ENCODE results near the gene SH3RF3.

The SH3RF3 gene

DNA sequence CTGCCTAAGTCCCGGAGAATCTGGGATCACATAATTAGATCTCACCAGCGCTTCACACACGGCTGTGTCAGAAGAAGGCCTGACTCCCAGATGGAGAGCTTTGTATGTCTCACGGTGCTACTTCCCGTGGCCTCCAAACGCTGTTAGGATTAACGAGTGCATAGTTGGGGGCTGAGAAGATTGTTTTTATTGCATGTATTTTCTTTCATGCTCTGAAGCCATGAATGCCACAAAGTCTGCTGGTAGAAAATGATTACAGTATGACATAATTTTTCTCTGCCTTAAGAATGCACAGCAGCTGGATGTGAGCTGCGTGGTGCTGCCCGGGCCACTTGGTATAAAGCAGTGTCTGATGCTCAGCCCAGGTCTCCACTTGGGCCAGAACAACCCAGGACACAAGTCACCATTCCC is 318.3 kb downstream of the SH3RF3 start:
- no peak for DNase-seq

DNA sequence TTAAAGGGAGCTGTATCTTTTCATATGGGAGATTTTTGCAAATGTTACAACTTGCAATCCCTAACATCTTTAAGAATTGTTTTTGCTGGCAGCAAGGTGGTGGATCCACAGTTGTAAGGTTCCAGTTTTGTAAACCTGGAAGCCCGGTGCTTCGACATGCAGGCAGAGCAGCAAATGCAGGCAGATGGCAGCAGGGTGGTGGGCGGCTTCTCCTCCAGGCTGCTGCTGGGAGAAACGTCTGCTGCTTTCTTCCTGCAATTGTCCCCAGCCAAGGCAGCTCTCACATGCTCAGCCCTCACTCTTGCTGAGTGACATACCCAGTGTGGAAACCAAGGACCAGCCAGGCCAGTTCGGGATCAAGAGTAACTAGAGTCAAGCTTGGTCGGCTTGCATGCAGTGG is 318.8 kb downstream of the SH3RF3 start:
- no peak for DNase-seq

DNA sequence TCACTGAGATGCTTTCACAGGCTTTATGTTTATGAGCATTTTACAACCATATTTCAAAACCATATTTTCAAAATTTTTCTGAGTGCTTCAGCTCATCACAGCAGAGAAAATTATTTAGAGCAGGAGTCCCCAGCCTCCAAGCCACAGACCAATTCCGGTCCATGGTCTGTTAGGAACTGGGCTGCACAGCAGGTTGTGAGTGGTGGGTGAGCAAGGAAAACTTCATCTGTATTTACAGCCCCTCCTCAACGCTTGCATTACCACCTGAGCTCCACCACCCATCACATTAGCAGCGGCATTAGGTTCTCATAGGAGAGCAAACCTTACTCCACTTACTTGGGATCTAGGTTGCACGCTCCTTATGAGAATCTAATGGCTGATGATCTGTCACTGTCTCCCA is 319.2 kb downstream of the SH3RF3 start:
- no peak for DNase-seq

DNA sequence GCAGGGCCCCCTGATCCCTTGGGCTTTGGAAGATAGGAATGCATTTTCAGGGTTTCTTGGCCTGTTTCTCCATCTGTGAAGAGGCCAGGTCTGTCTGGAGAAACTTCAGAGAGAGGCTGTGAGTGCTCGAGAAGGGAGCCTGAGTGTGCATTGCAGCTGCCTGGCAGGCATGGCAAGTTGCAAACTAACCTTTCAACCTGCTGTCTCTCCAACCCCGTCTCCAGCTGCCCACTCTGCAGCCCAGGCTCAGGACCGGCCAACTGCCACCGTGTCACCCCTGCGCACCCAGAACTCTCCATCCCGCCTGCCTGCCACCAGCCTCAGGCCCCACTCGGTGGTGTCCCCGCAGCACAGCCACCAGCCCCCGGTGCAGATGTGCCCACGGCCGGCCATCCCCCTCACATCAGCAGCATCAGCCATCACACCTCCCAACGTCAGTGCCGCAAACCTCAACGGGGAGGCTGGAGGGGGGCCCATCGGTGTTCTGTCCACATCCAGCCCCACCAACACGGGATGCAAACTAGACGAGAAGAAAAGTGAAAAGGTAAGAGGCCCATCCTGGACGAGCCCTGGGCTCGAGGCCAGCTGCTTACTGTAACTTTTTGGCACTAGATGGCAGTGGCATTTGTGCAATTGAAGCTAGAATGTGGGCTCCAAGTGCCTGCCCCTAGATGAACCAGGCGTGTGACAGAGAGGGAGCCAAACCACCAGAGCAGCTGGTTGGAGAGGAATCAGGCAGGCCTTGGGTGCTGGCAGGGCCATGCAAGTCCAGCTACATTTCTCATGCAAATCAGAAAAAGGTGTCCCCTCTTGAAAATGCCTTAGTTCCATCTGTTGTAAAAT is 320.2 kb downstream of the SH3RF3 start:
- DNase-seq = no peak

DNA sequence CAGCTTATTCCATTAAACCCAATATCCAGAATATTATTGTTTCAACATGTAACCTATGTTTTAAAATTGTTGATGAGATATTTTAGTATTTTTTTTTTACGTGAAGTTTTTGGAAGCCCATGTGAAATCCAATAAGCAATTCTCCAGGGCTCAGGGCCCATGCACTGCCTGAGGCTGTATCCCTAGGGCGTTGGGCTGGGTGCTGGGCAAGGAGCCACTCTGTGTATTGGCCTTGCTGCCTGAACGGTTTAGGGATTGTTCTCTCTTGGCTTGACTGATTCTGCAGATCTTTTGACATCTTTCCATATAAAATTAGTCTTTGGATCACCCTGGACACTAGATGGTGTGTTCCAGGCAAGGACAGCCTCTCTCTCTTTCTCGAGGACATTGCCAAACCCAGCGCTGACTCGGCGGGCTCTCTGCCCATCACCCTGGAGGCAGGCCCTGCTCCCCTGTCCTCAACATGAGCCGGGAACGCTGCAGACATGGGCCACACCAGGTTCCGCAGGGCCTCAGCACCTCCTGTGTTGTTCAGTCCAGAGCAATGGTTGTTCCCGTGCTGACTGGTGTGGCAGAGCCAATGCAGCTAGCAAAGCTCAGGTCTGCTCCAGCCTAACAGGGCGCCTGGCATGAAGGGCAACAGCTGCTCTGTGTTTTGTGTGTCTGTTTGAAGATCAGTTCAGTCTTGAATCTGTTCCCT is 321.7 kb downstream of the SH3RF3 start:
- DNase-seq = no peak

DNA sequence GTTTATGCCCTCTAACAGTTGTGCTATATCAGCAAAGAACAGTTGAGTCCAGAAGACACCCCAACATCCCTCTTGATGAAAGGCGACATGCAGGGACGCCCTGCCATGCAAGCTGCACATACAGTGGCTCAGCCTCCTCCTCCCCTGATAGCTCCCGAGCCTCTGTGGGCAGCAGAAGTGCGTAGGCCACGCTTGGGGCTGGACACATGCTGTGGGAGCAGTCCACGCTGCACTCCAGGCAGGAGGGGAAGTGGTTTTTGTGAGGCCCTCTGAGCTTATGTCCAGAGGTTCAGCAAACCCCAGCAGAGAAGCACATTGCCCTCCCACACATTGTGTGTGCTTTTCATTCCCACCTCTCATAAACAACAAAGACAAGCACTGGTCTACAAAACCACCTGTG is 322.7 kb downstream of the SH3RF3 start:
- no peak for DNase-seq

DNA sequence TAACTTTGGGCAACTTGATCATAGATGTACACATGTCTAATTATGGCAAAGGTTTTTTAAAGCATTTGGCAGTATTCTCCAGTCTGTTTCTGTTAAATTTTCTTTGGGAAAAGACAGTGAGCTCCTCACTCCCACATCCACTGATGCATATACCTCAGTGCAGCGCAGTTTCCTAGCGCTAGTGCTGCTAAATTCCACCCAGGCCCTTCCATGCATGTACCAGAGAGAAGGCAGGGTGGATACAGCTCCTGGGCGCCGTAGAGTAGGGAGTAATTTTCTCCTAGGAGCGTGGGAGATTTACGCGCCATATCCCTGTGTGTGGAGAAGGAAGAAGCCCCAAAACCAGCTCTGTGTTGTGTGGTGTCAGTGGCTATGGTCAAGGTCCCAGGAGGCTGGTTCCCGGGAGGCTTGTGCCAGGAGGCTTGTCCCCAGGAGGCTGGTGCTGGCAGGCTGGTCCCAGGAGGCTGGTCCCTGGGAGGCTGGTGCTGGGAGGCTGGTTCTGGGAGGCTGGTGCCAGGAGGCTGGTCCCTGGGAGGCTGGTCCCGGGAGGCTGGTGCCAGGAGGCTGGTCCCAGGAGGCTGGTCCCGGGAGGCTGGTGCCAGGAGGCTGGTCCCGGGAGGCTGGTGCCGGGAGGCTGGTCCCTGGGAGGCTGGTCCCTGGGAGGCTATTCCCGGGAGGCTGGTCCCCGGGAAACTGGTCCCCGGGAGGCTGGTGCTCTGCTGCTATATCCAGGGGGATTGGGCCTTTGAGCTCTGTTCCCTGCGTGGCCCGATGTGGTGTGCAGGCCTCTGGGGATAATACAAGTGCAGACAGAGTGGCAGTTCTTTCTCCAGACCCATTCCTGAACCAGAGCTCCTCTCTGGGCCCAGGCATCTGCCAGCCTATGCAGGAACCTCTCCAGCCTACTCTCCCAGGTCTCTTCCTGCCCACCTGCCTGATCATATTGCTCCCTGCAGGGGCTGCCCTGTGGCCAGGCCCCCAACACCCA is 323.6 kb downstream of the SH3RF3 start:
- no peak for DNase-seq

DNA sequence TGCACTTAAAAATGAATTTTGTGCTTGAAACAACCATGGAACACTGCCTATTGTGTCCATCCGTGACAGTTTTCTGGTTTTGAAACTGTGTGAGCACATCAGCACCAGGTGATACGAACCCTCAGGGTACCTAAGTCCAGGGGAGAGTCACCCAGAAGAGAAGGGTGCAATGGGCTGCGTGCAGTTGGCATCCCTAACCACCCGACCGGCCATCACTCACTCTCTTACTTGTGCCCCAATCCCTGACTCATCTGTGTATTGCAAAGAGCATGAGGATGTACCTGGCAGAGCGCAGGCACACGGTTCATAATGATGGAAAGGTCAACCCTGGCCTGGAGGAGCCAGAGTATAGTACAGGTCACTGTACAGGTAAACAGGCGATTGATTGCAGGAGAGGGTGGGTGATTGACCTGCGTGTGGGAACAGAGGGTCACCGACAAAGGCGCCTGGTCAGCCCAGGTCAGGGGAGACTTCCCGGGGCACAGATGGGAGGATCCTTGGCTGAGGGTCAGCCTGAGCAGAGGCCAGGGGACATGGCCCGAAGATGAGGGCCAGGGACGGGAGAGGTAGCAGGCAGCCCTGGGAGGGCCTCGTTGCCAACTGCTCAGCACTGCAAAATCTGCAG is 324.5 kb downstream of the SH3RF3 start:
- DNase-seq = no peak

DNA sequence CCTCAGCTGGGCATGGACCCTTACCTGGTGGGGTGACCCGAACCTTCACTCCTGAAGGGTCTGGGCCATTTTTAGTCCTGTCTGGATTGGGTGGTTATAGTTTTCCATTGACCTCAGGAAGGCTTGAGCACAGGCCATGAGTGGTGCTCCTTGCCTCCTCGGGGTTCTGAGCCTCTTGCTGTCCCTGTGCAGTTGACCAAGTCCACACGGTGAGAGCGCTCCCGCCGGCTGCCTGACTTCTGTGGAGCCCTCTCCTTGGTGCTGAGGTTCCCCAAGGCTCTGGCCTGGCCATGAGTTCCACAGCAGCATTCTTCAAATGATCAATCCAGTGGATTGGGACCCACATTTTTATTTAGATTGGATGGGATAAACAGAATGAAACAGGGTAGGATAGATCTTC is 325.3 kb downstream of the SH3RF3 start:
- no peak for DNase-seq

DNA sequence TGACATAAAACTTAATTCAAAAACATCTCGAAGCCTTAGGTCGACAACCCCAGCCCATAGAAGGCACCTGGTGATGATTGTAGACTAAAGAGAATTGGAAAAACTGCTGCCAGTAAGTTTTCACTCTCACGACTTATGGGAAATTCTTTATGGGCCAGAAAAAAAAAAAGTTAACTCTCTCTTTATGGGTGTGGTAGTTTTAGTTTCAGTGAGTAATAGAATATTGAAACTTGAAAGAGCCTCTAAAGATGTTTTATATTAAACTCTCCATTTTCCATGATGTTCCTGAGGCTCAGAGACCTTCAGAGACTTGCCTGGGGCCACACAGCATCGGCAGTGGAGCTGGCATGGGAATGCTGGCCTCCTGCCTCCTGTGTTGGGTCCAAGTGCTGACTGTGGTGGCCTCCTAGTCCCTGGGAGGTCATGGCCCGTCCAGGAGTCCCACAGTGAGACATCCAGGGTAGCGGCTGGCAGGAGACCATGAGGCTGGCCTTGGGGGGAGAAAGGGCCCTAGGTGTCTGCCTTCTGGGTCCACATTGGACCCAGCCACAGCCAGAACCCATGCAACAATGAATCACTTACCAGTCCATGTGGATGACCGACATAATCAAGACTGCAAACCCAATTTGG is 325.9 kb downstream of the SH3RF3 start:
- DNase-seq = no peak

DNA sequence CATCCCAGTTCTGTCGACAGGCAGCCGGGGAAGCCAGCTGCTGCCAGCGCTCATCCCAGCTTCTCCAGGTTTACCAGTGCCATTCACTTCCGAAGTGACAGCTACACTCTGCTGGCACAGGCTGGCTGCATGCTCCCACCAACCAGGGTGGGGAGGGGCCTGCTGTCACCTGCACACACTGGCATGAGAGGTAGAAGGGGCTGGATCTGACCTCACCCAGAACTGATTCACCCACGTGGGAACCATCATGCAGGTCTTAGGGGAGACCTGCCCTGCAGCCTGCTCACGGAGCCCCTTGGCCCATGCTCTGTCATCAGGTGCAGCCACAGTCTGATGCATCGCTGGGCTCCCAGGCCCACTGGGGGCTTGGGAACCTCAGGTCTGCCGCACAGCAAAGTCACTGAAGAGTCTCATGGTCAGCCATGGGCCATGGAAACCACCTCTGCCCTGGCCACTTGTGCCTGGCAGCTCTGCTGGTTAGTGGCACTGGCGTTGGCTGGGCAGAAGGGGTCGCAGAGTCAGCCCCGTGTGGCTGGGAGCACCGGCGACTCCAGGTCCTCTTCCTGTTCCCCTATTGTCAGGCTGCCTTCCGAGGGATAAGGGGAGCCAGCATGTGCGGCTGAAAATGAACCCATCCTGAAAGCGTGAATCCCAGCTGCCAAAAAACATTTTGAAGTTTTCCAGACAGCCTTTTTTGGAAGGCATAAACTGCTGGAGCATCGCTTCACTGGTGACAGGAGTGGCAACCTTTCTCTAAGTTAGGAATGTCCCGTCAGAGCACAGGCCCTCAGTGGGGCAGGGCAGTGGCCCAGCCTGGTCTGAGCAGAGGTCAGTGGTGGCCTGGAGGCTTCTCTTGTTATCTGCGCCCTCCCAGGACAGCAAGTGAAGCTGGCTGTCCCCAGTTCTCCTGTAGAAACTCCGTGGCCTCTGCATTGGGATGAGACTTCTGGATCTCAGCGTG is 327.0 kb downstream of the SH3RF3 start:
- DNase-seq = no peak

DNA sequence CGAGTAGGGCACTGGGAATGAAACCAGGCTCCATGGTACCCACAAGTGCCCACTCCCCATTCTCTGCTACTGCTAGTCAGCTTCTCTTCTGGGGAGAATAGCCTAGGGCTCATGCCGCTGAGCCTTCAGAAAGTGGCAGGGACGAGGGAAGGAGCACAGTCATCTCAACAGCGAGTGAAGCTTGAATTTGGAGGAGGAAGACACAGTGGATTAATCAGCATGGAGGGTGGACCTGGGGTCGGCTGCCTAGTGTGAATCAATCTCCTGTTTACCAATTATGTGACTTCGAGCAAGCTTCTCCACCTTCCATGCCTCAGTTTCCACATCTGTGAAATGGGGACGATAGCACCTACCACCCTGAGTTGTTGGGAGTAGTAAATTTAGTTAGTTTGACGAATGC is 327.8 kb downstream of the SH3RF3 start:
- no peak for DNase-seq

DNA sequence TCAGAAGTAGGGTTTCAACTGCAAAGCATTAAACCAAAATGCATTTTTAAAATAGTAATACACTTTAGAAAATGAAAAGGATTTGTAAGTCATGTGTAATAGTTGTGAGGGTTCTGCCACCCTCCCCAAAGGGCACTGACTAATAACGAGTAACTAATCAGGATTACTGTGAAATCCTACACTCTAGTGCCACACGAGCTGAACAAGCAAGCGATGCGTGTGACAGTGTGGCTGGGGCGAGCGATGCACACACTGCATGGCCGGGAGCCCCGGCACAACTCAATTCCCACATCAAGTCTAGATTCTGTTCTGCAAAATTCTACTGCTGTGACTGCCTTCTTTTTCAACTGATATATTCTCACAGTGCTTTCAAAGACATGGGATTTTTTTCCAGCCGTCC is 328.4 kb downstream of the SH3RF3 start:
- no peak for DNase-seq

DNA sequence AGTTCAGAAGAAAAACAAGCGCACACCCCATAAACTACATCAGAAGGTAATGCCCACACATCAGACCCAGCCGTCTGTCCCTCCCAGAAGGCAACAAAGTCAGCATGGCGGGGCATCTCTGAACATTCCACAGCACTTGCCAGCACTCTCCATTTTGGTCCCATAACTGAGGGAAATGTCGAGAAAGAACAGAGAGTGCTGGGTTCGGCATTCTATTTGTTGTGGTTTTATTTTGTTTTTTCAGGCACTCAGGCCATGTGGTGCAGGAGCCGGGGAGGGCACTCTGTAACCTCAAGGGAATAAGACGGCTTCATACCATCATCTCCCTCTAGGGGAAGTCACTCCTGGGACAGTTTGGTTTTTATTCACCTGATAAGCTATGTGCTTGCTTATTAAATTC is 328.8 kb downstream of the SH3RF3 start:
- no peak for DNase-seq

DNA sequence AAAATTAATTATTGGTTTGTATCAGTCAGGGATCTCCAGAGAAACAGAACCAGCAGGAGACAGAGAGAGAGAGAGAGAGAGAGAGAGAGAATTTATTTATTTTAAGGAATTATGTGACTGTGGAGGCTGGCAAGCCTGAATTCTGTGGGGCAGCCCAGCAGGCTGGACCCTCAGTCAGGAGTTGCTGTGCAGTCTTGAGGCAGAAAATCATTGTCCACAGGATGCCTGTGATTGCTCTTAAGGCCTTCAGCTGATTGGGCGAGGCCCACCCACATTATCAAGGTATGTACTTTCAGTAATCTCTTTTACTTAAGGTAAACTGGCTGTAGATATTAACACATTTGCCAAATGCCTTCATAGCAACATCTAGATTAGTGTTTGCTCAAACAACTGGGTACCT is 329.5 kb downstream of the SH3RF3 start:
- no peak for DNase-seq

DNA sequence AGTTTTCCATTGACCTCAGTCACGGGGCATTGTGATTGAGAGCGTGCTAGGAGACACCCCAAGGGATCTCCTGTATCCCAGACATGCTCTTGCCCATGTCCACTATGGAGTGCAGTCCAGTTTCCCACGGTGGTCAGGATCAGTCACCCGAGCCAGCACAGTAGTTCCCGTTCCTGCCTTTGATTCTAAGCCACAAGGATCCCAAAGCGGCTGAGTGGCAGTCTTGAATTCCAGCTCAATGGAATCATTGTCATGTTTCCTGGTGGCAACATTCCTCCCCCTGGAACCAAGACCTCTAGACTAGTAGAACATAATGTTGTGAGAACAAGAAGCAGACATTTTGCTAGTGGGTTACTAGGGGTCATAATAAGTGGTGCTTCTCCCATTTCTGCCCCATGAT is 330.5 kb downstream of the SH3RF3 start:
- DNase-seq = no peak

DNA sequence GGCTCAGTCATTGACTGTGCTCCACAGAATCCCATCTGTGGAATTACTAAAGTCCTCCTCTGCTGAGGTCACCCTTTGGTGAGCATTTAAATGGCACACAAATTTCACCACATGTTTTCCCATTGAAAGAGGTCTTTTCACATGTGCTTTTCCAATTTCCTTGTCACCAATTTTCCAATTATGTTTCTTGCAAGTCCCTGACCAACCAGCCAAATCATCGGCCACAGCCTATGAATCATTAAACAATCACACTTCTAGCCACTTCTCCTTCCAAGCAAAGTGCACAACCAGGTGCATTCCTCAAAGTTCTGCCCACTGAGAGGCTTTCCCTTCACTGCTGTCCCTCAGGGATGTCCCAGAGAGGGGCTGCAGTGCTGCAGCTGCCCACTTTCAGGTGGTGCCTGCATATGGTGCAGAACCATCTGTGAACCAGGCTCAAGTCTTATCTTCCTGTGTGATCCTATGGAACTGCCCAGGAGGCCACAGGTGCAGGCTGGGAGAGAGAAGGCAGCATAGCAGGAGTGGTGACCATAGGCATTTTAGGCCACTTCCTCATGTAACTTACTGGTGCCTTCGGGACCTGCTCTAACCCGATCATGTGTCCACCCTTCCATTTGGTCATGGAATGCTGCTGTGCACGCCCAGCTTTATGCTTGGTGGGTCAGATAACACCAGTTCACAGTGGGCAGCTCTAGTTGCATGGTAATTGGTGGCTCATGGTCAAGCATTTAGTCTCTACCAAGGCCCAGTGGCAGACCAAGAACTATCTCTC is 331.7 kb downstream of the SH3RF3 start:
- DNase-seq = no peak

DNA sequence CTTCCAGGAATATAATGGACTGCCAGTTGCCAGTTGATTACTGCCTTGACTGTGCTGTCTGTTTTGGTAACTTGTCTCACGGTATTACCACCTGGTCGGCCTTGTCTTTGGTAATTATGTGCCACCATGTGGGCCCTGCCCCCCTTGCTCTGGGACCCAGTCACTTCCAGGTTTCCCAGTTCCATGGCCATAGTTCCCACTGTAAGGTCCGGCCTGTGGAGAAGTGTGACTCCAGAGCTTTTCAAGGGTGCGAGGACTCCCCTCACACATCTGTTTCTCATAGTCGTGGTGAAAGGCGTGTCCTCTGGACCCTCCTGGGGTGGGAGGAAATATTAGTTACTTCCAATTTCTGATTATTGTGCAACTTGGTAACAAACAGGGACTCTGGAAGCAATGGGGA is 334.2 kb downstream of the SH3RF3 start:
- no peak for DNase-seq

DNA sequence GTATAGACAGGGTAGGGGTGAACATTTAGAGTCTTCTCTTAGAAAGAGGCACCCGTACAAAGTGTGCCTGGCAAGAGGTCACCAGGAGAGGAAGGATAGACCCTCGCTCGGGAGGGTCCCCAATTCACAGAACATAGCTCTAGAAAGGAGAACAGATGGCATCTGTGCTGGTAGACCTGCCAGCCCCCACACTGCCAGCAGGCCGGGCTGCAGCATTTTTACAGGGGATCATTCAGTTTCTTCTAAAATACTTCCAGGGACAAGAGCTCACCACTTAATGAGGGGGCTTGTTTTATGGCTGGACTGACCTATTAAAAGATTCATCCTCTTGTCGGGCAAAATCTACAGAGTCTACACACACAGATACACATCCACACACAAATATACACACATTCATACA is 334.9 kb downstream of the SH3RF3 start:
- DNase-seq = no peak

Data from activated CD4-positive, alpha-beta T cell treated with anti-CD3 and anti-CD28 coated beads, Interleukin-2, Interleukin-6, amounts not matched to agents 100 ng/mL and 50 ng/mL, durations not matched to agents 16 hours and 8 hours (primary cell).